ENCODE data around the gene UBR1.
"Not testable (repeated sequence)": the region's sequence is repeated elsewhere in the genome, so short reads cannot be mapped to it uniquely, and the experiment has no call there.

The UBR1 gene

DNA sequence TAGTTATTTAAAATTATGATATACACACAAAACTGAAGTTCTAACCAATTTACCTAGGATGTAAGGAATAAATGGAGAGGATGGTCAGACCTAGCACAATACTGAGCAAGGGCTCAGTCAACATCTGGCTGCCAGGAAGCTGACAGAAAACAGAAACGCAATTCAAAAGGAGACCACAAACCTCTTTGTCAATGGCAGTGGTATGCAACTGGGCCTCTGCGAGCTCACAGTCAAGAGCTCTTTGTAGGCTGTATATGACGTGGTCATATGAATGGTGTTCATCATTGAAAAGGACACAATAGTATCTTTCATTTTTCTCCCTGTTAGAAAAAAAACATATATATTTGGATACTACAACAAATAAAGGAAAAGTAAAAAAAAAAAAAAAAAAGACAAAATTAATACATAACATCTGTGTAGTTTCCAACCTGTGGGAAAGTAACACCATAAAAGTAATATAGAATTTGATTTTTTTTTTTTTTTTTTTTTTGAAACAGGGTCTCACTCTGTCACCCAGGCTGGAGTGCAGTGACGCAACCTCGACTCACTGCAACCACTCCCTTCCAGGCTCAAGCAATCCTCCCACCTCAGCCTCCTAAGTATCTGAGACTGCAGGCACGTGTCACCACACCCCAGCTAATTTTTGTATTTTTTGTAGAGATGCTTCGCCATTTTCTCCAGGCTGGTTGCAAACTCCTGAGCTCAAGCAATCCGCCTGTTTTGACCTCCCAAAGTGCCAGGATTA, 37.9 kb downstream of the UBR1 start:
- DNase-seq (ENCODE audit: low read depth in 2 of 3, low spot score in 1 of 3), result peak in 2 of 3 donors; percentile 4 to 9

DNA sequence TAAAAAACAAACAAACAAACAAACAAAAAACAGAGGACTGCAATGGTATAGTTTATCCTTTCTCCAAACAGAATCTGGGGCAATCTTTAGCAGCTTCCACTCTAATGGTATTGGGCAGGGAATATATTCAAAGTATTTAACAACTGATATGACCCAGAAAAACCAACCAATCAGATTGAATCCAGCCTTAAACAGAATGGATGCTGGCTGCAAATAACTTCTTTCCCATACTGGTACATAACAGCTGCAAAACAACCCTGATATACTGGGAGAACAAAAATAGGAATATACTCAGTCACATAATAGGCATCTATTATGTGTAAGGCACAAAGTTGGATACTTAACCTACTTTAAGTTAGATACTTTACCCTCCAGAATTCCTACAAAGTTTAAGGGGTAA, 49.1 kb downstream of the UBR1 start:
- no peak for DNase-seq (ENCODE audit: low read depth in 2 of 3, low spot score in 1 of 3)

DNA sequence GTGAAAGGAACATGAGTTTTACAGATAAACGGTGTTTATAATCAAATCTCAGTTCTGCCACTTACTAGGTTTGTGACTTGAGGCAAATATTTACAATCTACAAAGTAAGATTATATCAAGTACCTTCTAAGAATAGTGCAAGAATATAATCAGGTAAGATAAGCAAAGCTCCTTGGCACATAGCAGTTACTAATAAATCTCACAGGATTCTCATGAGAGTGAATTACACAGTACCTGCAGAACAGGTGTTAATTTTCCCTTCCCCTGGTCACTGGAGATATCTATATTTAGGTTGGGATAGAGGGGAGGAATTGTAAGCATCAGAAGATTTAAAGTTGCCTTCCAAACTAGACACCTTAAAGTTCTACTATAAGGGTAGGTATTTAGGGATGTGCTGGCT, 53.0 kb downstream of the UBR1 start:
- no peak for DNase-seq (ENCODE audit: low read depth in 2 of 3, low spot score in 1 of 3)

DNA sequence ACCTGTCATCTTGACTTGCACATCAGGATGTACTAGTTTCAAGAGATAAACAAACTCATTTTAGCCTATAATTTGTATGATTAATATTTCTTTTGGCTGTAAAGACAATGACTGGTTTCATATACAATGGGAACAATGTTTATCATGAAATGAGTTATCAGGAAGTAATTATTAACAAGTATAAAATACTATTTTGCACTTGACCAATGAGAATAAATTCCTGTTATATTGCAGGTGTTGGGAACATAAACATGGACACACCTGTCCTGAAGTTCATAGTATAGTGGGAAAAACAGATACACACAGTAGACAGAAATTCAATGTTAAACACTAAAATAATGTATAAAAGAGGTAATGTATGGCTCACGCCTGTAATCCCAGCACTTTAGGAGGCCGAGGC, 56.9 kb downstream of the UBR1 start:
- DNase-seq (ENCODE audit: low read depth in 2 of 3, low spot score in 1 of 3), result no peak

DNA sequence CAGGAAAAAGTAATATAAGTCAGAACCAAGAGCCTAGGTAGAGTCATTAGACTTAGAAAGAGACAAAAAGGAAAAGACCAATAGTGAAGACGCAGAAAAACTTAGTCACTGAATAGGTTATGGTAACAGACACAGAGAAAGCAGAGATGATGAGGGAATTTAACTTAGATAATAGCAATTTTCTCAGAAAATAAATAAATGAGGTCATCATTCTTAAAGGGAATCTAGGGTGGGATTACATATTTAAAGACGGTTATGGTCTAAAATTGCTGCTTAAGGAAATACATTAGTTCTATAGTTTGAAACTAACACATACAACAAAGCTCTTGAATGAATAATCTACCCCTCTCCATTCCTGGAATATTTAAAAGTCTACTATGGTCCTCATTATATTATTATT, 59.4 kb downstream of the UBR1 start:
- DNase-seq (ENCODE audit: low read depth in 2 of 3, low spot score in 1 of 3), result no peak

DNA sequence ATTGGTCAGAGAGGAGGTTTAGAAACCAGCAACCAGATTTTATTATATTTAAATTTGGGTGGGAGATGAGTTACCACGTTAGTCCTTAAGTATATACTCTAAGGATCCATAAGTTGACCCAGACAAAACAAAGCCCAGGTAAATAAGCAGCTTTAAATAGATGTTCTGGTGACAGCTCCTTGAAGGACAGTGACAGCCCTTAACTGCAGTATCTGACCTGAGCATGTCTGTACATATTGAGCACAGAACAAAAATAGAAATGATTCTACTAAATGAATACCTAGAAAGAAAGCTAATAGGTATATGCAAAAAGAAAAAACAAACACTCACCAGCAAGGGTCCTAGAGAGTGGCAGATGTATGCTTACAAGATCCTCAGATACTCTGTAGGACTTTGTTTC, 63.0 kb downstream of the UBR1 start:
- no peak for DNase-seq (ENCODE audit: low read depth in 2 of 3, low spot score in 1 of 3)

DNA sequence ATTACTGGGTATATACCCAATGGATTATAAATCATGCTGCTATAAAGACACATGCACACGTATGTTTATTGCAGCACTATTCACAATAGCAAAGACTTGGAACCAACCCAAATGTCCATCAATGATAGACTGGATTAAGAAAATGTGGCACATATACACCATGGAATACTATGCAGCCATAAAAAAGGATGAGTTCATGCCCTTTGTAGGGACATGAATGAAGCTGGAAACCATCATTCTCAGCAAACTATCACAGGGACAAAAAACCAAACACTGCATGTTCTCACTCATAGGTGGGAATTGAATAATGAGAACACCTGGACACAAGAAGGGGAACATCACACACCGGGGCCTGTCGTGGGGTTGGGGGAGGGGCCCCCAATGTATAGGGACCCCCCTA, 64.8 kb downstream of the UBR1 start:
- not testable (repeated sequence) for DNase-seq (ENCODE audit: low read depth in 2 of 3, low spot score in 1 of 3)

DNA sequence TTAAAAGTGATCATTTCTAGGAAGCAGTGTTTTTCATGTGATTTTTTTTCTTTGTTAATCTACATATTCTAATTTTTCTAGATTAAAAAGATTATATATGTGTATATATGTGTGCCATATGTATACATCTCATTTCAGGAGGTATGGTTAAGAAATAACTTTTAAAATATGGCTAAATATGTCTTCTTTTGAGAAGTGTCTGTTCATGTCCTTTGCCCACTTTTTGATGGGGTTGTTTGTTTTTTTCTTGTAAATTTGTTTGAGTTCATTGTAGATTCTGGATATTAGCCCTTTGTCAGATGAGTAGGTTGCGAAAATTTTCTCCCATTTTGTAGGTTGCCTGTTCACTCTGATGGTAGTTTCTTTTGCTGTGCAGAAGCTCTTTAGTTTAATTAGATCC, 70.6 kb downstream of the UBR1 start:
- not testable (repeated sequence) for DNase-seq (ENCODE audit: low read depth in 2 of 3, low spot score in 1 of 3)

DNA sequence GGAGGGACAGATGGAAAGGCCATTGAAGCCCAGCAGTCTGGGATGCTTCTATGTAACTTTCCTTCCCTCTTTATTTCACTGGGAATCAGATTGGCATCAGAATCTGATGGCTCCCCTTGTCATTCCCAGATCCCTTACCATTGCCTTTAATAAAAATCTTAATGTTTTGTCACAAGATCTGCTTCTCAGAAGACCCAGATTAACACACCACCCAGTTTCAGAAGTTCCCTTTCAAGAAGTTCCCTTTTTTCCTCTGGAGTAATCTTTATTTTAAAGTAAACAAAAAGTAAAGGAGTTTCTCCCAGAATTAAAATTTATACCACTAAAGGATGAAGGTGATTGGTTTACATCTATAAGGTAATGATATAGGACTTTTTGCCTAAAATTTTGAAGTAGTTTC, 76.4 kb downstream of the UBR1 start:
- DNase-seq (ENCODE audit: low read depth in 2 of 3, low spot score in 1 of 3), result no peak

DNA sequence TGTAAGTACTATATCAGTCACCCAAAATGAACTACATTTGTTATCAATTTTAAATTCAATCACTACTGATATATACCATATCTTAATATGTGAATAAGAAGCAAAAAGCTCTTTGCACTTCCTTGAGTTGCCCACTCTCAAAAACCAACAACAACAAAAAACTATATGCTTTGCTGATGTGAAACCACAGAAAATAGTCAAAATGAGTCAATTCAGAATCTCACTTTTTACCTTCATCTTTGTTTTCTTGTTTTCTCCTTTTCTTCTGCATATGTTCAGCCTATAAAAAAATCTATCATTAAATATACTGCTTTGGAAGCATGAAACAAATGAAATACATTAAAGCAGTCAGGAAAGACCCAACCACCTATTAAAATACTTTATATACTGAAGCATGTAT, 80.7 kb downstream of the UBR1 start:
- DNase-seq (ENCODE audit: low read depth in 2 of 3, low spot score in 1 of 3), result no peak

DNA sequence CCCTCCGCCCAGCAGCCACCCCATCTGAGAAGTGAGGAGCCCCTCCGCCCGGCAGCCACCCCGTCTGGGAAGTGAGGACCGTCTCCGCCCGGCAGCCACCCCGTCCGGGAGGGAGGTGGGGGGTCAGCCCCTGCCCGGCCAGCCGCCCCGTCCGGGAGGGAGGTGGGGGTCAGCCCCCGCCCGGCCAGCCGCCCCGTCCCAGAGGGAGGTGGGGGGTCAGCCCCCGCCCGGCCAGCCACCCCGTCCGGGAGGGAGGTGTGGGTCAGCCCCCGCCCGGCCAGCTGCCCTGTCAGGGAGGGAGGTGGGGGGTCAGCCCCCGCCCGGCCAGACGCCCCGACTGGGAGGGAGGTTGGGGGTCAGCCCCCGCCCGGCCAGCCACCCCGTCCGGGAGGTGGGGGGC, 91.2 kb downstream of the UBR1 start:
- DNase-seq (ENCODE audit: low read depth in 2 of 3, low spot score in 1 of 3), result not testable (repeated sequence)

DNA sequence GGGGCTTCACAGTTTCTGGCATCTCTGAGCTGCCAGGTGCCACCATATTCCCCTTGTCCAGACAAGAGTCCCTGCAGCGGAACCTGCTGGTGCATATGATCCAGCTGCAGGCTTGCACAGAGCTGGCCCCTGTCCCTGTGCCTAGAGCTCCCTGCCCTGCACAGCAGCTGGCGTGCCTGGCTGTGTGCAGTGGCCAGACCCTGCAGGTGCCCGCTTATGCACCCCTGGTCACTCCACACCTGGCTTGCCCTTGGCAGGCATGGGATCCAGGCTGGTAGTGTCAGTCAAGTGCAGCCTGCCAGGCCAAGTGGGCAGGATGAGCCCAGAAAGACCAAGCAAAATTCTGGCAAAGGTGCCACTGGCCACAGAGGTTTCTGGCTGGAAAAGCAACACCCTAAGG, 96.6 kb downstream of the UBR1 start:
- no peak for DNase-seq (ENCODE audit: low read depth in 2 of 3, low spot score in 1 of 3)

DNA sequence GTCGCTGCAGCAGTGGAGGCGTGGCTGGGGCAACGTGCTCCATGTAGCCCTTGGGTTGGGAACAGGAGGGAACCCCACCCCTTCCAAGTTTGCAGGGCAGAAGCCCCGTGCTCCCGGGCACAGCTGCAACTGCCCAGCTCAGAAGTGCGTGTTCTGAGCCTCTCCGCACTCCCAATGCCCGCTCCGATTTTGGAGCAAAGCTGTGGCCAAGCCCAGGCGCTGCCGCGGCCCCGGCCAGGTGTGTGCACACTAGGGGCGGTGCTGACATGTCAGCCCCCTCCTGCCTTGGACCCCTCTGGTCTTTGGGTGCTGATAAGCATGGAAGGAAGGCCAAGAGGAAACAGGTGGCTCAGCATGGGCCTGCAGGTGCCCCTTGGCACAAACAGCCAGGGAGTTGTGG, 97.7 kb downstream of the UBR1 start:
- no peak for DNase-seq (ENCODE audit: low read depth in 2 of 3, low spot score in 1 of 3)

DNA sequence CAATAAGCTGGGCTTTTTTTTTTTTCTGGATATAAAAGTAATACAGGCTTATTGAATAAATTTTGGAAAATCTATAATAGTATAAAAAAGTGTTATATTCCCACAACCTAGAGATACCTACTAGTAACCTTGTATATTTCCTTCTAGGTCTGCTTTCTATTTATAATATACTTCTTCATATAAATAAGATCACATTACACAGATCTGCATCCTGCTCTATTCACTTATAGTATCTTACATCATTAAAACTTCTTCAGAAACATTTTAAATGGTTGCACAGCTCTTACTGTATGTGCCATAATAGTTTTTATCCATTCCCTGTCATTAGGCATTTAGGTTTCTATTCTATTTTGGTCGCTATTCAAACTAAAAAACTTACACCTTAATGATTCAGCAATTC, 98.3 kb downstream of the UBR1 start:
- no peak for DNase-seq (ENCODE audit: low read depth in 2 of 3, low spot score in 1 of 3)

DNA sequence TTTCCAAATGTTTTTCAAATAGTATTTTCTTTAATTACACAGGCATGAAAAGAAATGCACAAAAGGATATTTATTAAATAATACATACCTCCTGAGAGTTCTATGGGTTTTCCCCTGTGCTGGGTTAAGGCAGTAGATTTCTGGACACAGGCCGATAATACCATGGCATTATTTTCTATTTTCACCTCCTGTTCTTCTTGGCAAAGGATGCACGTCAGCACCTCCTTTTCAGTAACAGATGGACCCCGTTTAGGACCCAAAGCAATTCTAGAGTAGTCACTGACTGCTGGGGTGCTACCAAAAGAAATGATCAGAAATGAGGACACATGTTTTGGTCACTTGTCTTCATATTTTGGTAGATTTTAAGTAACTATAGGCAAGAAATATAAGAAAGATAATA, 98.8 kb downstream of the UBR1 start:
- no peak for DNase-seq (ENCODE audit: low read depth in 2 of 3, low spot score in 1 of 3)

DNA sequence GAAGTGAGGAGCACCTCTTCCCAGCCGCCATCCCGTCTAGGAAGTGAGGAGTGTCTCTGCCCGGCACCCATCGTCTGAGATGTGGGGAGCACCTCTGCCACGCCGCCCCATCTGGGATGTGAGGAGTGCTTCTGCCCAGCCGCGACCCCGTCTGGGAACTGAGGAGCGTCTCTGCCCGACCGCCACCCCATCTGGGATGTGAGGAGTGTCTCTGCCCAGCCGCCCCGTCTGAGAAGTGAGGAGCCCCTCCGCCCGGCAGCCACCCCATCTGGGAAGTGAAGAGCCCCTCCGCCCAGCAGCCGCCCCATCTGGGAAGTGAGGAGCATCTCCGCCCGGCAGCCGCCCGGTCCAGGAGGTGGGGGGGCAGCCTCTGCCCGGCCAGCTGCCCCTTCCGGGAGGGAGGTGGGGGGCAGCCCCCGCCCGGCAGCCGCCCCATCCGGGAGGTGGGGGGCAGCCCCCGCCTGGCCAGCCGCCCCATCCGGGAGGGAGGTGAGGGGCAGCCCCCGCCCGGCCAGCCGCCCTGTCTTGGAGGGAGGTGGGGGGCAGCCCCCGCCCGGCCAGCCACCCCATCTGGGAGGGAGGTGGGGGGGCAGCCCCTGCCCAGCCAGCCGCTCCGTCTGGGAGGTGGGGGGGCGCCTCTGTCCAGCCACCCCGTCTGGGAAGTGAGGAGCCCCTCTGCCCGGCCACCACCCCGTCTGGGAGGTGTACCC, 100.8 kb downstream of the UBR1 start:
- DNase-seq (ENCODE audit: low read depth in 2 of 3, low spot score in 1 of 3), result not testable (repeated sequence)

DNA sequence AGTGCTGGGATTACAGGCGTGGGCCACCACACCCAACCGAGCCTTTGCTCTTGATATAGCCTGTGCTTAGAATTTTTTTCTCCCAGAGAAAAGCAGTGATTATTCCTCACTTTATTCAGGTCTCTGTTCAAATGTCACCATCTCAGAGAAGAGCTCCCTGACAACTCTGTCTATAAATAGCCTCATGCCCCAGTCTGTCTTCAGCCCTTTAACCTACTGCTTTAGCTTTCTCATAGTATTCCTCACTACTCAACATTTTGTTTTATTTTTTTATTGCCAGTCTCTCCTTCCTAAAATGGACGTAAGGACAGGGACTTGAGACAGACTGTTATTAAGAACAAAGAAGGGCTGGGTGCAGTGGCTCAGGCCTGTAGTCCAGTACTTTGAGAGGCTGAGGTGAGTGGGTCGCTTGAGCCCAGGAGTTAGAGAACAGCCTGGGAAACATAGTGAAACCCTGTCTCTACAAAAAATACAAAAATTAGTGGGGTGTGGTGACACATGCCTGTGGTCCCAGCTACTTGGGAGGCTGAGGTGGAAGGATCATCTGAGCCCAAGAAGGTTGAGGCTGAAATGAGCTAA, 106.5 kb downstream of the UBR1 start:
- DNase-seq (ENCODE audit: low read depth in 2 of 3, low spot score in 1 of 3), result no peak

DNA sequence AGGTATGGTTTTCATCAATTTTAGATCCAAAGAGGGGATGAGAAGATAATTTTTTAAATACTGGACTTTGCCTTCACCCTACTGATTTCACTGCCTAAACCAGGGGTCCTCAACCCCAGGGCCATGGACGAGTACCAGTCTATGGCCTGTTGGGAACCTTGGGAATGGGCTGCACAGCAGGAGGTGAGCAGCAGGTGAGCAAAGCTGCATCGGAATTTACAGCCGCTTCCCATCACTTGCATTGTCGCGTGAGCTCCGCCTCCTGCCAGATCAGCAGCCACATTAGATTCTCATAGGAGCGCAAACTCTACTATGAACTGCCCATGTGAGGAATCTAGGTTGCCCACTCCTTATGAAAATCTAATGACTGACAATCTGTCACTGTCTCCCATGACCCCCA, 109.0 kb downstream of the UBR1 start:
- no peak for DNase-seq (ENCODE audit: low read depth in 2 of 3, low spot score in 1 of 3)

DNA sequence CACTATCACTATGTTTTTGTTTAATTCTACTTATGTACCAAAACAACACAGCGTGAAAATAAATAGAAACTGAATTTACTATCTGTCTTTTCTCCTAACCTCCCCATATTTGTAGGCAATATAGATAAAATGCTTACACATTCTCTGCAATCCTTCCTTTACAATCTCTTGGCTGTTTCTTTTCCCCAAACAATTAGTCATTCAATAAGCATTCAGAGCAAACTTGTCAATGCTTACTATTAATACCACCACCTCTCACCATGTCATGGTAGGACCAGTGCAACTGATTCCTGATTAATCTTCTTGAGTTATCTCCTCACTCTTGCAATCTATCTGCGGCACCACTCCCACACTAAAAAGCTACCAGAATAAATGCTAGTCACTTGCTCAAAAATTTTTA, 111.3 kb downstream of the UBR1 start:
- no peak for DNase-seq (ENCODE audit: low read depth in 2 of 3, low spot score in 1 of 3)

DNA sequence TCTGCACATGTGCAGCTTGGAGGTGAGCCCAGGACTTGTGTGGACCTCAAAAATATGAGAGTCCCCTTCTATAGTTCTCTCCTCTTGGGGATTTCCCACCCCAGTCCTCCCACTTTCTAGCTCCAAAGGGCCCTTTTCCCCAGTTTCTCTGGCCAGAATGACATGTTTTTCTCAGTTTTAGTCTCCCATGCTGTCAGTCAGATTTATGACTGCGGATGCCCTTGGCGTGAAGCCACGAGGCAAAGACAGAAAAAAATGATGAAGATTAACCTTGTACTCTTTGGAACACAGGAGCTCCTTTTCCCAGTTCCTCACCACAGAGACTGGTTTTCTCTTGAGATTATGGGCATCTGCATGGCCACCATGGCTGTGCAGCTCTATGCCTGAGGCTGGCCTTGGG, 113.2 kb downstream of the UBR1 start:
- DNase-seq (ENCODE audit: low read depth in 2 of 3, low spot score in 1 of 3), result no peak

DNA sequence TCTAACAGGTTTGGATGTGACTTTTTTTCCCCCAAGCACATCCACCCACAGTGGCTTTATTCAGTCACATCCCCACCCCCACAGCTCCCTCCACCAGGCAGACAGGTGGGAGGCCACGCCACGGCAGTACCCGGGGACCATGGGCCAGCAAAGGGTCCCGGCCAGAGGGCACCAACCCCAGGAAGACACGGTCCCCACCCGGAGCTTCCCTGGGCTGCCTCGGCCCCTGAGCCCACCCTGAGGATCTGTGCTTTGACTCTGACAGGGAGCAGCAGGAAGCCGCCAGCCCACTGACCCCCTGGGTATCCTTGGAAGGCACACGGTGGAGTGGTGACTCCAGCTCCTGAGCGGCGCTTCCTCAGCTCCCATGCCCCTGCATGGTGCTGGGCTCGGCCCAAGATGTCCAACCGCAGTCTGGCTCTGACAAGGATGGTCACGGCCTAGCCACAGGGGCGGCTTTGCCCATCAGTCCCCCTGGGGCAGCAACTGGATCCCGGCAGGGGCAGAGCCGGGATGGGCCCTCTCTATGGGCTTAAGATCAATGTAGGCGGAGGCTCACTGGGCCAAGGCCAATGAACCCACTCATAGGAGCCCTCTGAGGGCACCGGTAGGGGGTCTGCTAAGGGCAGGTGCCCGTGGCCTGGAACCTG, 119.0 kb downstream of the UBR1 start:
- DNase-seq (ENCODE audit: low read depth in 2 of 3, low spot score in 1 of 3), result no peak

DNA sequence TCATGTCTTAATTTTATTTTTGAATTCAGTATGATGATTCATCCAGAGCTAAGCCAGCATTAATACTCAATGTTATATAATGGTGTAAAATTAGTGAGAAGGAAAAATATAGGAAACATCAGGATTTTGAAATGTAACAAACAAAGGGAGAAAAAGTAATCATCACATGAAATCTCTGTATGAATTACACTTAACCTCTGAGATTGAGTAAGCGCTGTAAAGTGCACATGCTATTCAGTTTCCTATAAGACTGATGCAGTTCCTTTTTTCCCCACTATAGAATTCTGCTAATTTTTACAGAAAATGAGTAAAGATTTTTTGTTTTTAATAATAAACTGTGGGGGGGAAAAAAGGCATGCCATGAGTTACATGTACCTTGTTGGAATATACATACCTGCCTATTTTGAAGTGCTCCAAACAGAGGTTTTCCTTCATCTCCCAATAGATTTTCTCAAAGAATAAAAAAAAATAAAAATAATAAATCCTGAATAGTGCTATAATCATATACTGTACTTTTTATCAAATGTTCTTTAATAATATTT, 121.3 kb downstream of the UBR1 start:
- DNase-seq (ENCODE audit: low read depth in 2 of 3, low spot score in 1 of 3), result no peak
